Measurements from ENCODE around the gene MRPS21.

DNA sequence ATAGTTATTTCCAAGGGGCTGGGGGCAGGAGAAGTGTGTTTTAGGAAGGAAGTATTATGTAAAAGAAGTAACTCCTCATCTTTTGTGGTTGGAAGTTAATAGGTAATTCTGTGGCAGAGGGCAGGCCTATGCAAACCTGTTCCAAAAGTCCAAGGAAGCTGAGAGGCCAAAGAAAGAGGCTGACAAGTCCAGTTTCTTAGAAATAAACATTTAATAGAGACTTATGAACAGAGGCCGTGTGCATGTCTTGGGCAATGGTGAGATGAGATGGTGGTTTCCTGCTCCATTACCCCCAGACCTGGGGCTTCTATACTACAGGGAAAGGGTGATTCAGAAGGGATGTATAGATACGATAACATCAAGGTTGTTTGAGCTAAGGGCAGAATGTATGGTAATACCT lies 43.7 kb upstream of the MRPS21 start:
- TF ChIP-seq, protein P1, sequence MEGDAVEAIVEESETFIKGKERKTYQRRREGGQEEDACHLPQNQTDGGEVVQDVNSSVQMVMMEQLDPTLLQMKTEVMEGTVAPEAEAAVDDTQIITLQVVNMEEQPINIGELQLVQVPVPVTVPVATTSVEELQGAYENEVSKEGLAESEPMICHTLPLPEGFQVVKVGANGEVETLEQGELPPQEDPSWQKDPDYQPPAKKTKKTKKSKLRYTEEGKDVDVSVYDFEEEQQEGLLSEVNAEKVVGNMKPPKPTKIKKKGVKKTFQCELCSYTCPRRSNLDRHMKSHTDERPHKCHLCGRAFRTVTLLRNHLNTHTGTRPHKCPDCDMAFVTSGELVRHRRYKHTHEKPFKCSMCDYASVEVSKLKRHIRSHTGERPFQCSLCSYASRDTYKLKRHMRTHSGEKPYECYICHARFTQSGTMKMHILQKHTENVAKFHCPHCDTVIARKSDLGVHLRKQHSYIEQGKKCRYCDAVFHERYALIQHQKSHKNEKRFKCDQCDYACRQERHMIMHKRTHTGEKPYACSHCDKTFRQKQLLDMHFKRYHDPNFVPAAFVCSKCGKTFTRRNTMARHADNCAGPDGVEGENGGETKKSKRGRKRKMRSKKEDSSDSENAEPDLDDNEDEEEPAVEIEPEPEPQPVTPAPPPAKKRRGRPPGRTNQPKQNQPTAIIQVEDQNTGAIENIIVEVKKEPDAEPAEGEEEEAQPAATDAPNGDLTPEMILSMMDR (IDR thresholded peaks at IDR 0.05) = no peak
- TF ChIP-seq ZFX (IDR thresholded peaks at IDR 0.05; ENCODE audit: borderline replicate concordance) = no peak

Data from 22Rv1 (cell line).